Measurements from ENCODE around the gene CIT.

CIT gene

DNA sequence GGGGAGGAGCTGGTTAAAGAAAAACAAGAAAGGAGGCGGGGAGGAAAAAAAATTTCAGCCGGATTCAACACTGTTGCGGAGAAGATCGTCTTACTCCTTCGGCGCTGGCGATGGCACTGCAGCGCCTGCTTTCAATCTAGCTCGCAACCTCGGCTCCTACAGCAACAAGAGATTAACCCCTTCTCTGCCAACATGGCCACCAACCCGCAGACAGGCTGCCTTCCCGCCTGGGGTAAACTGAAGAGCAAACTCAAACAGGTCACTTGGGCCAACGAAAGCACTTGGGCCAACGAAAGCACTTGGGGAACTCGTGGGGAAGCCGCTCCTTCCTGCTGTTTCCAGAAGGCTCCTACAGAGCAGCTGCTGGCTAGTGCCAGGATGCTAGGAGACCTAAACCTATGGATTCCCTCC lies 73.7 kb downstream of the CIT start:
- Histone ChIP-seq H3K36me3 (ENCODE audit: control insufficient read depth in 1 of 2, insufficient read depth in 2 of 2, low read length in 2 of 2) (no peaks in the 10 kb centered on the region), H3K27me3 (ENCODE audit: low read depth, low read length) (no peaks in the 10 kb centered on the region), H3K4me3 (ENCODE audit: low read depth in 1 of 2, low read length in 2 of 2) (peak overlapping the region; percentile 47 to 64), H3K27ac (ENCODE audit: low read length) (no peak overlapping the region), H3K4me1 (ENCODE audit: control insufficient read depth in 1 of 2, insufficient read depth in 2 of 2, low read length in 2 of 2) (peaks cover 0 to 16% of the 10 kb centered on the region in 2 donors), H3K9me3 (ENCODE audit: control insufficient read depth in 1 of 2, low read length in 2 of 2) (no peaks in the 10 kb centered on the region)

- no peaks in the 10 kb centered on the region for H3K9me3 ChIP-seq (ENCODE audit: control insufficient read depth in 1 of 2, low read length in 2 of 2)
- no peaks in the 10 kb centered on the region for H3K36me3 ChIP-seq (ENCODE audit: control insufficient read depth in 1 of 2, insufficient read depth in 2 of 2, low read length in 2 of 2)
- H3K4me3 ChIP-seq (ENCODE audit: low read depth in 1 of 2, low read length in 2 of 2) = peak overlapping the region in 1 of 2 donors; percentile 64
- H3K27me3 ChIP-seq (ENCODE audit: low read depth, low read length) = no peaks in the 10 kb centered on the region
- H3K4me1 ChIP-seq (ENCODE audit: control insufficient read depth in 1 of 2, insufficient read depth in 2 of 2, low read length in 2 of 2) = peaks cover 0 to 16% of the 10 kb centered on the region in 2 donors
- no peak overlapping the region for H3K27ac ChIP-seq (ENCODE audit: low read length)
Observed at GRCh38 chr12:119802472-119802871, 74.6 kb downstream of the CIT start.

GRCh38 chr12:119797090-119797489 lies 80.0 kb downstream of the CIT start:
- Histone ChIP-seq H3K4me1 (ENCODE audit: control insufficient read depth in 1 of 2, insufficient read depth in 2 of 2, low read length in 2 of 2) (no peaks in the 10 kb centered on the region), H3K27me3 (ENCODE audit: low read depth, low read length) (no peaks in the 10 kb centered on the region), H3K27ac (ENCODE audit: low read length) (no peak overlapping the region), H3K36me3 (ENCODE audit: control insufficient read depth in 1 of 2, insufficient read depth in 2 of 2, low read length in 2 of 2) (no peaks in the 10 kb centered on the region), H3K9me3 (ENCODE audit: control insufficient read depth in 1 of 2, low read length in 2 of 2) (no peaks in the 10 kb centered on the region), H3K4me3 (ENCODE audit: low read depth in 1 of 2, low read length in 2 of 2) (no peak overlapping the region)

DNA sequence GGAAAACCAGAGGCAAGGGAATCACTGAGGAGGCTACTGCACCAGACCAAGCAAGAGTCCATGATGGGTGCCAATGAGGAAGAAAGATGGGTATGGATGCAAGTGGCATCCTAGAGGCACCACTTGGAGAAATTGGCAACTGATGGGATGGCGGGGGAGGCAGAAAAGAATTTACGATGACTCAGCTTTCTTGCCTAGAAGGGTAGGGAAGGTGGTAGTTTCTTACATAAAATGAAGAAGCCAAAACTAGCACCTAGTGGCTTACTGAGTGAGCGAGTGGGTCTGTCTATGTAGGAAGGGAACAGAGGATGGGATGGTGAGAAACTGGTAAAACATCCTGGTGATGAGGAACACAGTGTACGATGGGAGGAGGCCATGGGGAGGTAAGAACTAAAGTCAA lies 80.8 kb downstream of the CIT start:
- H3K27me3 ChIP-seq (ENCODE audit: low read depth, low read length) = no peaks in the 10 kb centered on the region
- H3K27ac ChIP-seq (ENCODE audit: low read length) = no peak overlapping the region
- no peaks in the 10 kb centered on the region for H3K4me1 ChIP-seq (ENCODE audit: control insufficient read depth in 1 of 2, insufficient read depth in 2 of 2, low read length in 2 of 2)
- no peaks in the 10 kb centered on the region for H3K9me3 ChIP-seq (ENCODE audit: control insufficient read depth in 1 of 2, low read length in 2 of 2)
- H3K4me3 ChIP-seq (ENCODE audit: low read depth in 1 of 2, low read length in 2 of 2) = no peak overlapping the region
- no peaks in the 10 kb centered on the region for H3K36me3 ChIP-seq (ENCODE audit: control insufficient read depth in 1 of 2, insufficient read depth in 2 of 2, low read length in 2 of 2)

DNA sequence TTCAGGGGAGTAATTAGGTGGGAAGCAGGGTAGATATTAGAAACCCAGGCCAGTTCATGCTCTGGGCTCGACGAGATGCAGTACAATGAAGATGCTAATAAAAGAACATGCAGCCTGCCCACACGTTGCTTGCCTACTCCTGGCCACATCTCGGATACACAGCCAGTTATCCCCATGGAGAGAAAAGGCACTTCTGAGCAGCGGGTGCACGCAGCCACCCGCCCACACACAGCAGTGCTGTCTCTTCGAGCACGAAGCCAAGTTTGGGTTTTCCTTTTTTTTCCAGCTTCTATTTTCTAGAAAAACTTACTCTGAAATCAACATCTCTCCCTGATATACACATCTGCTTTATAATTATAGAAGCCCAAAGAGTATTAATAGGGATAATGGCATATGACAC lies 85.7 kb downstream of the CIT start:
- H3K27ac ChIP-seq (ENCODE audit: low read length) = no peak overlapping the region
- no peaks in the 10 kb centered on the region for H3K9me3 ChIP-seq (ENCODE audit: control insufficient read depth in 1 of 2, low read length in 2 of 2)
- H3K4me3 ChIP-seq (ENCODE audit: low read depth in 1 of 2, low read length in 2 of 2) = no peak overlapping the region
- H3K36me3 ChIP-seq (ENCODE audit: control insufficient read depth in 1 of 2, insufficient read depth in 2 of 2, low read length in 2 of 2) = no peaks in the 10 kb centered on the region
- H3K4me1 ChIP-seq (ENCODE audit: control insufficient read depth in 1 of 2, insufficient read depth in 2 of 2, low read length in 2 of 2) = no peaks in the 10 kb centered on the region
- no peaks in the 10 kb centered on the region for H3K27me3 ChIP-seq (ENCODE audit: low read depth, low read length)

GRCh38 chr12:119788786-119789185 lies 88.3 kb downstream of the CIT start:
- Histone ChIP-seq H3K4me1 (ENCODE audit: control insufficient read depth in 1 of 2, insufficient read depth in 2 of 2, low read length in 2 of 2) (no peaks in the 10 kb centered on the region), H3K27me3 (ENCODE audit: low read depth, low read length) (no peaks in the 10 kb centered on the region), H3K9me3 (ENCODE audit: control insufficient read depth in 1 of 2, low read length in 2 of 2) (no peaks in the 10 kb centered on the region), H3K36me3 (ENCODE audit: control insufficient read depth in 1 of 2, insufficient read depth in 2 of 2, low read length in 2 of 2) (no peaks in the 10 kb centered on the region), H3K4me3 (ENCODE audit: low read depth in 1 of 2, low read length in 2 of 2) (no peak overlapping the region), H3K27ac (ENCODE audit: low read length) (no peak overlapping the region)

- Histone ChIP-seq H3K9me3 (ENCODE audit: control insufficient read depth in 1 of 2, low read length in 2 of 2) (no peaks in the 10 kb centered on the region), H3K27me3 (ENCODE audit: low read depth, low read length) (no peaks in the 10 kb centered on the region), H3K4me1 (ENCODE audit: control insufficient read depth in 1 of 2, insufficient read depth in 2 of 2, low read length in 2 of 2) (no peaks in the 10 kb centered on the region), H3K36me3 (ENCODE audit: control insufficient read depth in 1 of 2, insufficient read depth in 2 of 2, low read length in 2 of 2) (no peaks in the 10 kb centered on the region), H3K27ac (ENCODE audit: low read length) (no peak overlapping the region), H3K4me3 (ENCODE audit: low read depth in 1 of 2, low read length in 2 of 2) (no peak overlapping the region)
Observed at GRCh38 chr12:119786539-119786938, 90.6 kb downstream of the CIT start.

DNA sequence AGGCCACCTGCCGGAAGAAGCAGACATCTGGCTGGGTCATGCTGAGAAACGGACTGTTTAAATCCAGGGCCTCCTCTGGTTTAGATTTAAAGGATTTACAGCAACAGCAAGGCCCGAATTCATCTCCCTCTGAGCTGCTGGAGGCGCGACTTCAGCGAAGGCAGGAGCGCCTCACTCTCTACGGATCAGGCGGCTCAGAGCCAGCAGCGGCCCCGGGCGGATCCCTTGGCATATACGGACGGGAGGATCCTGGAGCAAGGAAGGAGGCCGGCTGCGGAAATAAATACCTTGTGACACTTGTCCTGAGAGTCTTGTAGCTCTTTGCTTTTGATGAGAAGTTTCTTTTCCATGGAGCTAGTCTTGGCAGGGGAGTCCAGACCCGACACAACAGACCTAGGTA lies 92.4 kb downstream of the CIT start:
- Histone ChIP-seq H3K27me3 (ENCODE audit: low read depth, low read length) (no peaks in the 10 kb centered on the region), H3K36me3 (ENCODE audit: control insufficient read depth in 1 of 2, insufficient read depth in 2 of 2, low read length in 2 of 2) (no peaks in the 10 kb centered on the region), H3K27ac (ENCODE audit: low read length) (no peak overlapping the region), H3K4me3 (ENCODE audit: low read depth in 1 of 2, low read length in 2 of 2) (no peak overlapping the region), H3K4me1 (ENCODE audit: control insufficient read depth in 1 of 2, insufficient read depth in 2 of 2, low read length in 2 of 2) (no peaks in the 10 kb centered on the region), H3K9me3 (ENCODE audit: control insufficient read depth in 1 of 2, low read length in 2 of 2) (no peaks in the 10 kb centered on the region)

GRCh38 chr12:119783787-119784186 lies 93.3 kb downstream of the CIT start:
- Histone ChIP-seq H3K27ac (ENCODE audit: low read length) (no peak overlapping the region), H3K9me3 (ENCODE audit: control insufficient read depth in 1 of 2, low read length in 2 of 2) (no peaks in the 10 kb centered on the region), H3K27me3 (ENCODE audit: low read depth, low read length) (no peaks in the 10 kb centered on the region), H3K4me3 (ENCODE audit: low read depth in 1 of 2, low read length in 2 of 2) (no peak overlapping the region), H3K4me1 (ENCODE audit: control insufficient read depth in 1 of 2, insufficient read depth in 2 of 2, low read length in 2 of 2) (no peaks in the 10 kb centered on the region), H3K36me3 (ENCODE audit: control insufficient read depth in 1 of 2, insufficient read depth in 2 of 2, low read length in 2 of 2) (no peaks in the 10 kb centered on the region)

GRCh38 chr12:119781804-119782203 lies 95.3 kb downstream of the CIT start:
- Histone ChIP-seq H3K9me3 (ENCODE audit: control insufficient read depth in 1 of 2, low read length in 2 of 2) (no peaks in the 10 kb centered on the region), H3K27ac (ENCODE audit: low read length) (no peak overlapping the region), H3K4me3 (ENCODE audit: low read depth in 1 of 2, low read length in 2 of 2) (no peak overlapping the region), H3K36me3 (ENCODE audit: control insufficient read depth in 1 of 2, insufficient read depth in 2 of 2, low read length in 2 of 2) (no peaks in the 10 kb centered on the region), H3K4me1 (ENCODE audit: control insufficient read depth in 1 of 2, insufficient read depth in 2 of 2, low read length in 2 of 2) (no peaks in the 10 kb centered on the region), H3K27me3 (ENCODE audit: low read depth, low read length) (no peaks in the 10 kb centered on the region)

GRCh38 chr12:119780786-119781434 lies 96.2 kb downstream of the CIT start:
- Histone ChIP-seq H3K4me1 (ENCODE audit: control insufficient read depth in 1 of 2, insufficient read depth in 2 of 2, low read length in 2 of 2) (no peaks in the 10 kb centered on the region), H3K9me3 (ENCODE audit: control insufficient read depth in 1 of 2, low read length in 2 of 2) (no peaks in the 10 kb centered on the region), H3K4me3 (ENCODE audit: low read depth in 1 of 2, low read length in 2 of 2) (no peak overlapping the region), H3K36me3 (ENCODE audit: control insufficient read depth in 1 of 2, insufficient read depth in 2 of 2, low read length in 2 of 2) (no peaks in the 10 kb centered on the region), H3K27ac (ENCODE audit: low read length) (no peak overlapping the region), H3K27me3 (ENCODE audit: low read depth, low read length) (no peaks in the 10 kb centered on the region)

GRCh38 chr12:119775246-119775895 lies 101.7 kb downstream of the CIT start:
- H3K9me3 ChIP-seq (ENCODE audit: control insufficient read depth in 1 of 2, low read length in 2 of 2) = no peaks in the 10 kb centered on the region
- H3K36me3 ChIP-seq (ENCODE audit: control insufficient read depth in 1 of 2, insufficient read depth in 2 of 2, low read length in 2 of 2) = no peaks in the 10 kb centered on the region
- H3K4me3 ChIP-seq (ENCODE audit: low read depth in 1 of 2, low read length in 2 of 2) = no peak overlapping the region
- H3K27ac ChIP-seq (ENCODE audit: low read length) = no peak overlapping the region
- no peaks in the 10 kb centered on the region for H3K4me1 ChIP-seq (ENCODE audit: control insufficient read depth in 1 of 2, insufficient read depth in 2 of 2, low read length in 2 of 2)
- H3K27me3 ChIP-seq (ENCODE audit: low read depth, low read length) = no peaks in the 10 kb centered on the region

Measured in muscle layer of duodenum (tissue), 2 donors.